ENCODE results near the gene TPCN2.
A peak's percentile ranks its signal among the peaks of the same experiment; 100 is the strongest.

Gene TPCN2

DNA sequence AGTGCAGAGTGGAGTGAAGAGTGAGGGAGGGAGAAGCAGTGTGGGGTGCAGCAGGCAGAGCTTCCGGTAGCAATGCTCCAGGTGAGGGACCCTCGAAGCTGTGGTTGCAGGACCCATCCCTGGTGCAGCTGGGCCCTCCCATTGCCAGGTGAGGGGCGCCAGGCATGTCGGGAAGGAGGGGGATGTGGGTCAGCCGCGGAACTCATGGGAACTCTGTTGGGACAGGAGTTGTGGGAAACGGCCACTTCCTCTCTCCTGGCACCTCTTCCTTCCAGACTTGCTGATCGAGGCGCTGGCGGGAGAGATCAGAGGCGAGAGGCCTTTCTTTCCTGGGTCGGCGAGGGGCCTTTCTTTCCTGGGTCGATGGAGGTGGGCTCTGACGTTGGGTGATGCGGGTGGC, 48.5 kb downstream of the TPCN2 start:
- no peak for DNase-seq

DNA sequence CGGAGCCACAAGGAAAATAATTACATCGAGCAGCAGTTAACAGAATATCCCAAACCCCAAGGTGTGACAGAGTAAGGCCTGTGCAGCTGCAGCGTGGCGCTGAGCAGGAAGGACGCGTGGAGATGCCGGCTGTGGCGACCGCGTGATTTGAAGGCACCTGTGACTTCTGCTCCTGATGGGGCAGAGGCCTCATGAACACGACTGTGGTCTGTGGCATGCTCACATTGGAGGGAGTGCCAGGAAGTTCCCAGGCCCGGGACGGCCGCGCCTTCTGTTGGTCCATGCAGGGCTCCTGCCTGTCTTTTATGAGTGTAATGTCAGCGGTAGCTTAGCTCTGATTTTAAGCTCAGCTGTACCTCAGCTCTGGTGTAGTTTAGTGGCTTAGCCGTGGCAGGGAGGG, 50.4 kb downstream of the TPCN2 start:
- no peak for DNase-seq

DNA sequence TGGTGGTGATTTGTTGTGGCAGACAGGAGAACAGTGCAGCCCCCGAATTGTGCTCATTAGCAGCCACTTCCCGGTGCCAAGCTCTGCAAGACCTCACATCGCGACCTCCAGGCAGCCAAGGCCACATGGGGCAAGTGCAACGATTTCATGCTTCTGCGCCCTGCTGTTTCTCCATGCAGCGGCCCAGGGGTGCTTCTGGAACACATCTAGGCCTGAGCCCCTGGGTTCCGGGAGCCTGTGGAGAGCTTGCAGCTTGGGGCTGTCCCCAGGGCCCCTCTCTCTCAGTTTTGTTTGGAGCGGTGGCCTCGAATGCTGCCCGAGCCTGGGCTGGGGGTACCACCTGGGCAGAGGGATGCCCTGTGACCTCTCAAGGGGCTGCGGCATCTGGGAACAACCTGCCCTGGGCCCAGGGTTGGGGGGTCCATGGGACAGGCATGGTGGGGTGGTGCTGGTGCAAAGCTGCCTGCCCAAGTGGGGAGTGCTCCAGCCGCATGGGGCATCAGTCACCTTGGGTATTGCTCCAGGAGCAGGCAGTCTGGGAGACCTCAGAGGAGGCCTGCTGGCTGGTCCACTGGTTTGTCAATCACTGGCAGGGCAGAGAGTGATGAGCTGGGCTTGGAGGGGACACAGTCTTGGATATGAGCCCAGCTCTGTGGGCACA, 51.9 kb downstream of the TPCN2 start:
- no peak for DNase-seq

DNA sequence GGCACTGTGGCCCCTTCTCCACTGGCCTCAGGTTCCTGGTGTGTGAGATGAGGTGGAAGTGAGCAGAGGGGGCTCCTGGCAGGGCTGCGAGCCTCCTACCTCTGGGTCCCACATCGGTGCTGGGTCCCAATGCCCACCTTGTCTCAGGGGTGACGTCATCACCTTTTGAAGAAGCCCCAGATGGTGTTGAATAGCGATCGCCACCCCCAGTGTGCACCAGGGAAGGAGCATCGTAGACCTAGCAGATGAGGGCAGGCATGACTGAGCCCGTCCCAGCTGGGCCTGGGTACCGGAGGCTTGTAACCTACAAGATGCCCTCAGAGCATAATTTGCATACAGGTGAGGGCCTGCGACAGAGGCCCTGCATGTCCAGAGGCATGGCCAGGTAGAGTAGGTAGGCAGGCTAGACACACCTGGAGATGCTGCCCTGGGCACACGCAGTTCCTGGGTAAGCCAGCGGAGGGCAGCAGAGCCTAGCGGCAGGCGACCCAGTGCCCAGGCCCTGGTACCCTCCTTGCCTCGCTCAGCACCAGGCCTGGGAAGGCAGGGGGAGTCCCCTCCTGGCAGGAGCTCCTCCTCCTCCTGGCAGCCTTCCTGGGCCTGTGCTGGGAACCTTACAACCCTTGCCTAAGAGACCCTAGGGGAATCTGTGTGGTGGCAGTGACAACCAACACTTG, 52.5 kb downstream of the TPCN2 start:
- DNase-seq: peak; percentile 81

DNA sequence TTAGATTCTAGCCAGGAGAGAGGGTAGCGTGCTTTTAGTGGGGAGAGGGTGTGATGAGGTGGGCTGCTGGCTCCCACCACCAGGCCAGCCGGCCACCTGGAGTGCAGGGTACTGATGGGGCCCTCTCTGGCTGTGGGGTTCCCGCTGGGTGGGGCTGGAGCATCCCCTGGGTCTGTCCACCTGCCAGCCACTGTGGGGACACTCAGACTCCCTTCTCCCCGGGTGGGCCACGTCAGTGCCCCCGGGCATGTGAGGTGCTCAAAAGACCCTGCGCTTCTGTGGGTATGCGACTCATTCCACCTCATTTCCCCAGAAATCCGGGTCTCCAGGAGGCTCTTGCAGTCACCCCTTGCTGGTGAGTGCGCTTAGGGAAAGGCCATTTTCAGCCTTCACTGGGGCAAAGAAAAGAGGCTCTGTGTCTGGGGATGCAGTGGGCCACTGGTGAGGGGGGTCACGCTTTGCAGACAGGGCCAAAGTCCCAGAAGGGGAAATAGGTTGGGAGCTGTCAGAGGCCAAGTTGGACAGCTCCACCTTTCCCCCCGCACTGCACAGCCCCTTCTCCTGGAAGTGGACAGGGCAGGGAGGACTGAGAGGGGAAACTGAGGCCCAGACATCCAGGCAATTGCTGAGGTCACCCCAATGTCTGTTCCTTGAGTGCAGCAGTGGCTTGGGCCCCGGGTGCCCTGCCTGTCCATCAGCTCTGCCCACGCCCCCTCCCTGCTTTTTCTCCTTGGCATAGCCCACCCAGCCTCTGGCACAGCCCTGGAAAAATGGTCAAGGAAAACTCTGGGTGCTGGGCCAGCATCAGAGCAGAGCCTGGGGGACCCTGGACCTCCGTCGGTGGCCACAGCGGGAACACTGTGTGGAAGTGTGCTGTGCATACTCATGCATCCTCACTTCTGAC, 53.3 kb downstream of the TPCN2 start:
- DNase-seq: no peak

DNA sequence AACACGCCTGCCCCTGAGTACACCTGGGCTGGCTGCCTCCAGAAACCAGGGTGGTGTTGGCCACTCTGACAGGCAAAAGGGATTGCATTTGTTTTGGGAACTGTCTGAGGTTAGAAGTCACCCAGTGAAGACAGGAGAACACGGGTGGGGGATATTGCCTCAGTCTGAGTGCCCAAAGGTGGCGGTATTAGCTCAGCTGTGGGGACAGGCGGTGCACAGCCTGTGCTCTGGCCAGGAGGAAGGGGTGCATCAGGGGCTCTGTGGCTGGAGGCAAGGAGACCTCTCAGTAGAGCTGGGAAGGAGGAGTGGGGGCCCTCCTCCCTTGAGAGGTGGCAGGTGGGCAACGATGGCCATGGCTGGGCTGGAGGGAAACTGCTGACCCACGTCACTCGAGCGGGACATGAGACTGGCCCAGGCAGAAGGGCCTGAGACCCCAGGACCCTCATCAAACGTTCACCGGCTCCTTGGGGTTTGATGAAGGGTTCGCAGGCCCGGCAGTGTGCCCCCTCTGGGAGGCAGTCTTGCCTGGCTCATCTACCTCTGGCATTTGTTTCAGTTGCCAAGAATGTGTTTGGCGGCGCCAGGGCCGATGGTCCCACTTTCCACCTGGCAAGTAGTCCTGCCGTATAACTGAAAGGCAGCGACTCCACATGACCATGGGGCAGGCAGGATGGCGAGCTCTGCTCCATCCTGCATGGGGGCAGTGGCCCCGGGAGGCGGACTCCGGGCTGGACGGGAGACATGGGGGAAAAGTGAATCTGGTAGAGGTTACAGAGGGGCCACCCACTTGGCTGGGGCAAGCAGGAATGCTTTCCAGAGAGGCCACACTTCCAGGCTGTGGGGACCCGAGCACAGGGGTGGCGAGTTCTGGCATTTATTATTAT, 54.2 kb downstream of the TPCN2 start:
- DNase-seq: no peak

DNA sequence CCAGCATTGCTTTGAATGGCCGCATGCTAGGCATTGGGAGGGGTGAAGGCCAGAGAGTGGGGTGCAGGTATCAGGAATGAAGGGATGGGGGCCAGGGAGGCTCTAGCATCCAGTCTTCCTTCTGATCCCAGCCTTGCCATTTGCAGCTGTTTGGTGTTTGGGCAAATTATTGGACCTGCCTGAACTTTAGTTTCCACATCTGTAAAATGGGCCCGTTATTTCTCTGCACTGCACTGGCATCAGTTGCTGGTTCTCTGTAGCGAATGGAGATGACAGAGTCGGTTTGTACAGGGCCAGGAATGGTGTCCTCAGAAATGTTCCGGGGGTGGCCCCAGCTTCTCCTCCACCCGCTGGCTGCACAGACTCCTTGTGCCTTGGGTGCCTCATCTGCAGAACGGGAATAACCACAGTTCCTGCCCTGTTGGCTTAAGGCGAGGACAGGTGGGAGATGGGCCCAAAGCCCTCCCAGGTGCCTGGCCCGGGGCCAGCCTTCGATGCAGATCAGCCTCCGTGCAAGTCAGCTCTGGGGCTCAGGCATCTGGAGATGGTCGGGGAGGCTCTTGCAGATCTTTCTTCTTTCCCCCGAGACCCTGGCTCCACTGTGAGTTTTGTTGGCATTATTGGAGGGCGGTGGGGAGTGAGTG, 55.6 kb downstream of the TPCN2 start:
- no peak for DNase-seq

DNA sequence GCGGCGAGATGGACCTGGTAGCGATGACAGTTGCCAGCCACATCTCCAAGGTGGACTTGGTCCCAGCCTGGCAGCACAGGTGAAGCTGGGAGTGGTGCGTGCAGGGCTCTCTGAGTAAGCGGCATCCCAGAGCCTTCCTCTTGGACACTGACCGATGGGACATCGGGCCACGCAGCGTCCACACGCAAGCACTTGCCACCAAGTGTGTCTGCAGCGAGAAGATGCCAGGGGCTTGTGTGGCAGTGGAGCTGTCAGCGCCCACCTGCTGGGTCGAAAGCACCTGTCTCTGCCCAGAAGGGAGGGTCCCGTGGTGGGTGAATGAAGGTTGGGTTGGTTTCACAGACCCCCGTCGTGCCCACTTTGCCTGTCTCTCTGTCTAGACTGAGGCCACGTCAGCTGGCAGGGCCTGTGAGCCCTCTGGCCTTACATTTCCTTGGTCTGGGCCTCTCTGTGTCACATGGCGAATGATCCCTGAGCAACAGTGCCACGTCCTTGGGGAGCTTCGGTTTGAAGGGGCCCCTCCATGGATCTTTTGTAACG, 56.2 kb downstream of the TPCN2 start:
- DNase-seq: no peak

DNA sequence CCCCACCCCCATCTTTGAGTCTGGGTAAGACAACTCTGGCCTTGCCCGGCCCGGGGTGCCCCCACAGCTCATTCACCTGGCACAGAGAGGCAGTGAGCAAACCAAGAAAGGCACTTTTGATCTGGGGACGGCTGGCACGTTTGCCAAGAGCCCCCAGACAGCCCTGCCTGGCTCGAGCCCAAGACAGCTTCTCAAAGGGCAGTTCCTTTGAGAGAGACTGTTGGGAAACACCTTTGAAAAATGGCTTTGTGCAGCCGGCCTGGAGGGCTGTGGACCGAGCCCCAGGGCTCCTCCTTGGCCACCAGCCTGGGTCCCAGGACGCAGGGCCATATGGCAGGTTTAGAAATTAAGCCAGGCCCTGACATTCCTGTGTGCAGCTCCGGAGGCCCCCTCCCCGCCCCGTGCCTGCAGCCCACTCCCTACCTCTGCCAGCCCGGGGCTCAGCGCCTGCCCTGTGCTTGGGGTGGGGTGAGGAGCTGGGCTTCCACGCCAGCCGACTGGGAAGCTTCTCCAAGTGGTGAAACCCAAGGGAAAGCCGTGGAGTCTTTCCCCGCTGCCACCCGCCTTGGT, 56.8 kb downstream of the TPCN2 start:
- no peak for DNase-seq

DNA sequence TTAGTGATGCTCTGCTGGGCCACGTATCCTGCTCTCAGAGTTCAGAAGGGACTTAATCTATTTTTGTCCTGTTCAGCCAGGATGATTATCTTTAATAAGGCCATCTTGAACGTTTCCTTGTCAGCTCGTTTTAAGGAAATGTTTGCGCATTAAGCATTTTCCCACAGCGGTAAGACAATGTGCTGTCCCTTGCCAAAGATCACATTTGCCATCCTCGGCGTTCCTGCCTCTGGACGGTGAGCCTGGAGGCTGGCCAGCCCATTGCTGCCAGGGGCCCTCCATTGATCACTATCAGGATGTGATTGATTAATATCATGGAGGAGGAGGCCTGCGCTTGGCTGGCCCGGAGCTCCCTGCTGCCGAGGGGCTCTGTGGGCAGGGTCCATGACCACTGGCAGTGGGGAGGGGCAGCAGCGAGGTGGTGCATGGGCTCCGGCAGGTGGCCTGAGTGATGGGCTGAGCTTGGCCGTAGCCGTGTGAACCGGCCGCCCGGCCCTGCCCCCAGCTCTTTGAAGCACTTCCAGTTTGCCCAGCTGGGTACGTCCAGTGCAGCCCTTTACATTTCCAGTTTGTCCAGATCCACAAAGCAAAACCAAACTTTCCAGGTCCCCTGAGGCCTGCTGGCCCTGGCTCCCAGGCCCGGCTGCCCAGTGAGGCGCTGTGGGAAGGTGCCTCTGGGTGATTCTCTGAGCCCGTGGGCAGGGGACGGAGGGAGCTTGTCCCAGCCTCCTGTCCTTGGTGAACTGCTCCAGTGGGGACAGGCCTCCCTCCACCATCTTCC, 57.5 kb downstream of the TPCN2 start:
- no peak for DNase-seq

DNA sequence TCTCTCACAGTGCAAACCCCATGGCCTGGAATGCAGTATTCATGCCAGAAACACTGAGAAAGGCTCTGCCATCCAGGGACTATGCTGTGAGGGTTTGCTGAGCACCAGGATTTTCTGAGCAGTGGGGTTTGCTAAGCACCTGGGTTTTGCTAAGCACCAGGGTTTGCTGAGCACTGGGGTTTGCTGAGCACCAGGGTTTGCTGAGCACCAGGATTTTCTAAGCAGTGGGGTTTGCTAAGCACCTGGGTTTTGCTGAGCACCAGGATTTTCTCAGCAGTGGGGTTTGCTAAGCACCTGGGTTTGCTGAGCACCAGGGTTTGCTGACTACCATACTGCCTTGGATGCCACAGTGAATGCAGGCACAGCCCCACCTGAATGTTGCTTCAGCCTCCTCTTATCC, 58.7 kb downstream of the TPCN2 start:
- no peak for DNase-seq

DNA sequence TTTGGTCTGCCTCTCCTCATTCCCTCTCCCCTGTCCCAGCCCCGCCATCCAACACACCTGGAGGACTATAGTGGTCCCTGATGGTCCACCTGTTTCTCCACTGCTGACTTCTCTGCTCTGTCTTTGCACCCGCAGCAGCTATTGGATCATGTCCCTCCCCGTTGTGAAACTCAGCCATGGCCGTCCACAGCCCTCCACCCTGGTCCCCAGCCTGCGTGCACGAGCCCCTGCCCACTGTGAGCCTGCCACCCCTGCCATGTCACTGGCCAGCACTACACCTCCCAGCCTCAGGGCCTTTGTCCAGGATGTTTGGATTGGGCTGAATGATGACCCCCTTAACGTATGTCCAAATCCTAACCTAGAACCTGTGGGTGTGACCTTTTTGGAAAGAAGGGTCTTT, 59.3 kb downstream of the TPCN2 start:
- DNase-seq: no peak

DNA sequence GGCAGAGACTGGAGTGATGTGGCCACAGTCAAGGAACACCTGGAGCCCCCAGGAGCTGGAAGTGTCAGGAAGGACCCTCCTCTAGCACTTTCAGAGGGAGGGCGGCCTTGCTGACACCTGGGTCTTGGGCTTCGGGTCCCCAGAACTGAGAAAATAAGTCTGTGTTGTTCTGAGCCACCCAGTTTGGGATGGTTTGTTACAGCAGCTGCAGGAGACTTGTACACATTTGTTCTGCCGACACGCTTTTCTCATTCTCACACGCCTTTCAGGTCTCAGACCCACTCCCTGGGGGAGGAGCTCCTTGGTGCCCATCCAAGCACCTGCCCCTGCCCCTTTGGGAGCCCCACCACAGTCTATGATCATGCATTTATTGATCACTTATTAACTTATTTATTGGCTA, 59.8 kb downstream of the TPCN2 start:
- no peak for DNase-seq

DNA sequence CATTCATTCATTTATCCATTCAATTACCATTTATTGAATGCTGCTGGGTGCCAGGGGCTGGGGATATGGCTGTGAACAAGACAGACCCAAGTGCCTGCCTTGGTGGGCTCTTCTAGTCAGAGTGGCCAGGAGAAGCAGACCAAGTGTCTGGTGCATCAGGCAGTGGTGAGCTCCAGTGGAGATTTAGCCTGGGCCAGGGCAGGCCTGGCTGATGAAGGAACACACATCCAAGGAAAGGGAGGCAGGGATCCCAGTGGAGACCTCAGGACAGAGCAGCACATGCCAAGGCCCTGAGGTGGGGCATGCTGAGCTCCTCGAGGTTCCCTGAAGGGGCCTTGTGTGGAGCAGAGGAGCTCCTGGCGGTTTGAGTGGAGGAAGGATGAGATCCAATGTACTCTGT, 60.4 kb downstream of the TPCN2 start:
- no peak for DNase-seq

DNA sequence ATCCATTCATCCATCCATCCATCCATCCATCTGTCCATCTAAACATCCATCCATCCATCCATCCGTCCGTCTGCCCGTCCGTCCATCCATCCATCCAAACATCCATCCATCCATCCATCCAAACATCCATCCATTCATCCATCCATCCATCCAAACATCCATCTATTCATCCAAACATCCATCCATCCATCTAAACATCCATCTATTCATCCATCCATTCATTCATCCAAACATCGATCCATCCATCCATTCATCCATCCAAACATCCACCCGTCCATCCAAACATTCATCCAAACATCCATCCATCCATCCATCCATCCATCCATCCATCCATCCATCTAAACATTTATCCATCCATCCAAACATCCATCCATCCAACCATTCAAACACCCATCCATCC, 61.7 kb downstream of the TPCN2 start:
- no peak for DNase-seq

DNA sequence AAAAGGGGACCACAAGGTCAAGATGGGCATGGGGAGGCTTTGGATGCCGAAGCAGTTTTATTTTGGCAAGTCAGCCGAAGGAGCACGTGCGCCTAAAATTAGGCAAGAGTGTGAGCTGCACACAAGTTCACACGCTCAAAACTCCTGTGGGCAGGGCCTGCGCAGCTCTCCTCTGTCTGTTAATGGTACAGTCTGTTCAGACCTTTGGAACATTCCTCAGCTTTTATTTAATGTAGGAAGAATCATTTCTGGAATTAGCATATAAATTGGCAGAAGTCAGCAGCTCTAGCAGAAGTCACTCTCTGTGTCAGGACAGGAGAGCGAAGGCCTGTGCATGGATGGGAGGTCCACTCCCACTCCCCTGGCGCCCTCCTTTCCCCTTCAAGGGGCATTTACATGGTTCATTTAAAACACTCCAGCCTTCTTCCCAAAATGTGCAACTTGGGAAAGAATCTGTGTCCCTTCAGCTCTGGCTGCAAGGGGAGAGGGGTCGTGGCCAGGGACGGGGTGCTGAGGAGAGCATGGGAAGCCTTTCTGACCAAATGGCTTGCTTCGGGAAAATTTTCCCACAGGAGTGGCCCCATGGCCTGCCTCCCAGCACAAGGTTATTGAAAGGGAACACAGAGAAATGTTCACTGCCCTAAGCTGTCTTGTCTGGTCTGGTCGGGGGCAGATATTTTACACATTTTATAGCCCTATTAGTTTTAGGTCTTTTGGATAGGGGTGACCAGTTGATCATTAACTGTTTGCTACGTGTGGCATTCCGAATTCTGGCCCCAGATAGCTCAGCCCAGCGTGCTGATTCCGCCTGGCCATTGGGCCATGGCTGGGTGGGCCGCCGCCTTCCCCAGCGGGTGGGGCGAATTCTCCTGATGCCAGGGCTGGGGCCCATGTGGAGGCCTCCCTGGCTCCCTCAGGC, 63.2 kb downstream of the TPCN2 start:
- DNase-seq: no peak

DNA sequence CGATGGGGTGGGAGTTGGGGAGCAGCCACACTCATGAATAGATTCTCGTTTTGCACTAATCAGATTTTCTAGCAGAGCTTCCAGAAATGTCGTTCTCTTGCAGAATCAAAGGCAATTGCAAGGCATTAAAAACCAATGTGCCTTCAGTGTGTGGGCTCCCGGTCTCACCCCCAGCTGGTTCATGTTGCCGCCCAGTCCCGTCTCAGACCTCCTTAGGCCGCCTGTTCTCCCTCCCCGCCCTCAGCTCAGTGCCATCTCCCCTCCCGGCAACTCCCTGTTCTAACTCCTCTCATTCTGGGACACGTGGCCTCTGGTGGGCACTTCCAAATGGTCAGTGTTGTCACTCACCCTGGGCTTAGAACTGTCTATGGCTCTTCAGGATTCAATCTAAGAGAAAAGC, 64.5 kb downstream of the TPCN2 start:
- no peak for DNase-seq

DNA sequence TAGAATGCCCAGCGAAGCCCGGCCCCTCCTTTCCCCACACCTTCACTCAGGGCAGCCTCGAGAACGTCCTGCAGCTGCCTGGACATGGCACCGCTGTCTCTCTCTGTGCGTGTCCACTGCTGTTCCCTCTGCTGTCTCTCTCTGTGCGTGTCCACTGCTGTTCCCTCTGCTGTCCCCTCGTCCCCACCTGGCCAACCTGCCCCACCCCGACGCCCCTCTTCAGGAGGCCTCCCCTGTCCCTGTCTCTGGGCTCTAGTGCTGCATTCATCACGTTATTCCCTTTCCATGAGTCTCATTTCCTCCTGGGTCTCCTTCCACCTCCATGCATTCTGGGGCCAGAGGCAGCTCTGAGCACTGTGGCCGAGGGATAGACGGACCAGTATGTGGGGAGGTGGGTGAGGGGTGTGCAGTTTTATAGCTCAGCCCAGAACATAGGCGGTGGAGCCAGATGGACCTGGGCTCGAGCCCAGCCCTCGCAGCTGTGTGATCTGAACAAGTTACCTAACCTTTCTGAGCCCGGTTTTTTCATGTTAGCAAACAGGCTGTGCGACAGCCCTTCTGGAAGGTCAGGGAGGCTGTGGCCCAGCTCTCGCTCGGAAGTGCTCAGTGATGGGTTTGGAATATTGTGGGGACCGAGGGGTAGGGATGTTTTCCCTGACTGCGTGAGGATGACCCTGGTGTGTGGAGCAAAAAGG, 65.1 kb downstream of the TPCN2 start:
- DNase-seq: no peak

DNA sequence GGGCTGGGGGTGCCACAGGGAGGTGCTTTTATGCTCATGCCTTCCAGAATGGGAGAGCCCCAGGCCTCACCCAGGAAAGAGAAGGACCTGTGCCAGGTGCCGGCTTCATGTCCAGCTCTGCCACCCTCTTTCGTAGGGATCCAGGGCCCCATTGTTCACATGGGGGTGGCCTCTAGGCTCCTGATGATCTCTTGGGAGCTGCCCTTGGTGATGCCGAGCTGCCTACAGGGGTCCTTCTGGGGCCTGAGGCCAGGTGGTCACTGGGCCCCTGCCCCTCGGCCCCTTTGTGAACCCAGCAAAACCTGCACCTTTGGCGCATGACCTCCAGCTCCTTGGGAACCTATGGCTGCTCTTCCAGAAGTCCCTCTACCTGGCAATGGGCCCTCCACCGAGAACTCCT, 65.6 kb downstream of the TPCN2 start:
- no peak for DNase-seq

Data from activated CD4-positive, CD25-positive, alpha-beta regulatory T cell treated with anti-CD3 and anti-CD28 coated beads, Interleukin-2, amount 50 U/mL, for 72 hours (primary cell).